HepG2 (cell line): ENCODE measurements around the gene SKIDA1. TPM values are rescaled to one million over a fixed set of nuclear protein-coding genes. Genes with fewer than 3 reads are reported as not detected.

Source experiments
- ARNTL ChIP-seq: sonication (generic); formaldehyde crosslinking; IDR thresholded peaks from 2 replicates; pipeline ENCODE4 v1.4.0; 2020; ENCODE audit warnings: mild to moderate bottlenecking, missing genetic modification reagents
- CBX1 ChIP-seq: IDR thresholded peaks from one replicate; pipeline ENCODE4 v1.6.1; 2016; ENCODE audit warnings: antibody characterized with exemption, low read depth
- CHD2 ChIP-seq: IDR thresholded peaks from 2 replicates; pipeline ENCODE4 v1.6.1; 2011; ENCODE audit warnings: low read depth, low read length, improper control_type of control experiment
- CREM ChIP-seq, 2 experiments: sonication (generic) in 1 of 2; formaldehyde crosslinking in 1 of 2; IDR thresholded peaks; 2 replicates each; pipeline versions ENCODE4 v1.4.0 to v1.6.1; 2016 to 2020; ENCODE audit warnings: antibody characterized with exemption in 1 of 2, mild to moderate bottlenecking in 1 of 2, missing genetic modification reagents in 1 of 2
- HNF4A ChIP-seq: sonication (generic); formaldehyde crosslinking; IDR thresholded peaks from 2 replicates; pipeline ENCODE4 v1.4.0; 2020; ENCODE audit warnings: missing genetic modification reagents
- KAT7 ChIP-seq: IDR thresholded peaks from 2 replicates; pipeline ENCODE4 v1.6.1; 2018; ENCODE audit warnings: borderline replicate concordance, missing compliant biosample characterization
- MTA1 ChIP-seq: sonication (generic); formaldehyde crosslinking; IDR thresholded peaks from 2 replicates; pipeline ENCODE4 v1.4.0; 2020; ENCODE audit warnings: missing genetic modification reagents, mild to moderate bottlenecking, borderline replicate concordance
- NFIB ChIP-seq: sonication (generic); formaldehyde crosslinking; IDR thresholded peaks from 2 replicates; pipeline ENCODE4 v1.9.0; 2021; ENCODE audit warnings: missing genetic modification reagents, mild to moderate bottlenecking, borderline replicate concordance
- PREB ChIP-seq: sonication (generic); formaldehyde crosslinking; IDR thresholded peaks from 2 replicates; pipeline ENCODE4 v1.4.0; 2020; ENCODE audit warnings: missing genetic modification reagents
- SNRNP70 ChIP-seq: fragments of 200-400 bp; formaldehyde crosslinking; IDR thresholded peaks from 2 replicates; pipeline ENCODE4 v1.6.1; 2017; ENCODE audit warnings: mild to moderate bottlenecking, low read depth, low read length, moderate library complexity
- ZKSCAN5 ChIP-seq: sonication (generic); formaldehyde crosslinking; IDR thresholded peaks from 2 replicates; pipeline ENCODE4 v1.5.1; 2020; ENCODE audit warnings: mild to moderate bottlenecking, missing genetic modification reagents
- ZMAT3 ChIP-seq: sonication (generic); formaldehyde crosslinking; conservative IDR thresholded peaks from 2 replicates; pipeline ENCODE4 v1.7.0; 2021; ENCODE audit warnings: missing genetic modification reagents
- ZNF354B ChIP-seq: sonication (generic); formaldehyde crosslinking; IDR thresholded peaks from 2 replicates; pipeline ENCODE4 v1.8.0; 2022; ENCODE audit warnings: mild to moderate bottlenecking, missing genetic modification reagents
- ZNF367 ChIP-seq: sonication (generic); formaldehyde crosslinking; IDR thresholded peaks from 2 replicates; pipeline ENCODE4 v1.4.0; 2020; ENCODE audit warnings: missing genetic modification reagents, borderline replicate concordance
- ZNF629 ChIP-seq: sonication (generic); formaldehyde crosslinking; conservative IDR thresholded peaks from 2 replicates; pipeline ENCODE4 v1.5.0; 2020; ENCODE audit warnings: missing genetic modification reagents
- ZNF652 ChIP-seq: IDR thresholded peaks from 2 replicates; pipeline ENCODE4 v1.6.1; 2016; ENCODE audit warnings: low read depth, borderline replicate concordance
- ZNF766 ChIP-seq: sonication (generic); formaldehyde crosslinking; IDR thresholded peaks from 2 replicates; pipeline ENCODE4 v1.5.0; 2020; ENCODE audit warnings: missing genetic modification reagents, borderline replicate concordance
- ZNF770 ChIP-seq: sonication (generic); formaldehyde crosslinking; IDR thresholded peaks from 2 replicates; pipeline ENCODE4 v1.5.0; 2020; ENCODE audit warnings: mild to moderate bottlenecking, missing genetic modification reagents
- ZNF776 ChIP-seq: sonication (generic); formaldehyde crosslinking; IDR thresholded peaks from 2 replicates; pipeline ENCODE4 v1.4.0; 2020; ENCODE audit warnings: mild to moderate bottlenecking, missing genetic modification reagents
- polyA plus RNA-seq, 8 experiments: library from polyadenylated mRNA; depleted of rRNA in 3 of 8; stranded (reverse) in 7 of 8; unstranded in 1 of 8; fragments of >200 nt; fragmentation: Illumina TruSeq in 4 of 8; extraction: Trizol in 4 of 8; gene quantifications; 2 replicates each; pipeline versions ENCODE4 v1.2.1 to v1.2.3, GENCODE V29; 2011 to 2016; ENCODE audit warnings: low read depth in 4 of 8, missing spikeins in 1 of 8, mixed read lengths in 1 of 8; ENCODE audit not compliant: insufficient read depth in 1 of 8
- total RNA-seq, 5 experiments: library from RNA; depleted of rRNA; stranded (reverse); fragments of >200 nt; fragmentation: Illumina TruSeq; extraction: Trizol; gene quantifications; 2 replicates each; pipeline ENCODE4 v1.2.3, GENCODE V29; 2016; ENCODE audit warnings: low read depth in 1 of 5
- TF ChIP-seq, protein P1 (sequence below): sonication (generic); formaldehyde crosslinking; IDR thresholded peaks from 2 replicates; pipeline ENCODE4 v1.4.0; 2020; ENCODE audit warnings: missing genetic modification reagents
- TF ChIP-seq, protein P2 (sequence below): sonication (generic); formaldehyde crosslinking; IDR thresholded peaks from 2 replicates; pipeline ENCODE4 v1.4.0; 2020; ENCODE audit warnings: missing genetic modification reagents, borderline replicate concordance
- TF ChIP-seq, protein P3 (sequence below): sonication (generic); formaldehyde crosslinking; IDR thresholded peaks from 2 replicates; pipeline ENCODE4 v1.8.0; 2022; ENCODE audit warnings: missing genetic modification reagents, low read depth, mild to moderate bottlenecking, borderline replicate concordance

Gene SKIDA1
- total and polyA plus RNA-seq, 2 of the 13 experiments (the other 11 are each of a cell fraction or from before 2014, with no cell fraction given), result 0.73 to 1.5 TPM

GRCh38 chr10:21505711-21506278 is 19.7 kb downstream of the SKIDA1 start (continued):
- TF ChIP-seq ZNF770 (CRISPR knock-in tag) (peak; percentile 67; the same call in 1 of the 2 replicates), ZKSCAN5 (CRISPR knock-in tag) (peak; percentile 66; the same call in 1 of the 2 replicates), ZNF354B (CRISPR knock-in tag) (peak; percentile 59; the same call in 1 of the 2 replicates), NFIB (CRISPR knock-in tag) (no peak), ZNF766 (CRISPR knock-in tag) (0 out of 2 replicates have a peak, but pooled peaks have one; percentile 64), ZNF629 (peak; percentile 32; the same call in 1 of the 2 replicates), PREB (no peak), SNRNP70 (no peak), KAT7 (peak; percentile 93; the same call in 1 of the 2 replicates), ZNF367 (CRISPR knock-in tag) (no peak), ARNTL (CRISPR knock-in tag) (peak; percentile 81), CREM (IDR thresholded peaks at IDR 0.05) (peak; percentile 91), CREM (CRISPR knock-in tag; IDR thresholded peaks at IDR 0.05) (no peak), ZNF652 (peak; percentile 71; the same call in 1 of the 2 replicates), MTA1 (peak; percentile 97), ZMAT3 (CRISPR knock-in tag) (peak; percentile 86), CHD2 (peak; percentile 67), CBX1 (peak; percentile 85), HNF4A (peak; percentile 100), ZNF776 (CRISPR knock-in tag) (no peak)
- TF ChIP-seq, protein P1, sequence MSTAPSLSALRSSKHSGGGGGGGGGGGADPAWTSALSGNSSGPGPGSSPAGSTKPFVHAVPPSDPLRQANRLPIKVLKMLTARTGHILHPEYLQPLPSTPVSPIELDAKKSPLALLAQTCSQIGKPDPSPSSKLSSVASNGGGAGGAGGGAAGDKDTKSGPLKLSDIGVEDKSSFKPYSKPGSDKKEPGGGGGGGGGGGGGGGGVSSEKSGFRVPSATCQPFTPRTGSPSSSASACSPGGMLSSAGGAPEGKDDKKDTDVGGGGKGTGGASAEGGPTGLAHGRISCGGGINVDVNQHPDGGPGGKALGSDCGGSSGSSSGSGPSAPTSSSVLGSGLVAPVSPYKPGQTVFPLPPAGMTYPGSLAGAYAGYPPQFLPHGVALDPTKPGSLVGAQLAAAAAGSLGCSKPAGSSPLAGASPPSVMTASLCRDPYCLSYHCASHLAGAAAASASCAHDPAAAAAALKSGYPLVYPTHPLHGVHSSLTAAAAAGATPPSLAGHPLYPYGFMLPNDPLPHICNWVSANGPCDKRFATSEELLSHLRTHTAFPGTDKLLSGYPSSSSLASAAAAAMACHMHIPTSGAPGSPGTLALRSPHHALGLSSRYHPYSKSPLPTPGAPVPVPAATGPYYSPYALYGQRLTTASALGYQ (CRISPR knock-in tag), result peak; percentile 94; the same call in 1 of the 2 replicates
- TF ChIP-seq, protein P2, sequence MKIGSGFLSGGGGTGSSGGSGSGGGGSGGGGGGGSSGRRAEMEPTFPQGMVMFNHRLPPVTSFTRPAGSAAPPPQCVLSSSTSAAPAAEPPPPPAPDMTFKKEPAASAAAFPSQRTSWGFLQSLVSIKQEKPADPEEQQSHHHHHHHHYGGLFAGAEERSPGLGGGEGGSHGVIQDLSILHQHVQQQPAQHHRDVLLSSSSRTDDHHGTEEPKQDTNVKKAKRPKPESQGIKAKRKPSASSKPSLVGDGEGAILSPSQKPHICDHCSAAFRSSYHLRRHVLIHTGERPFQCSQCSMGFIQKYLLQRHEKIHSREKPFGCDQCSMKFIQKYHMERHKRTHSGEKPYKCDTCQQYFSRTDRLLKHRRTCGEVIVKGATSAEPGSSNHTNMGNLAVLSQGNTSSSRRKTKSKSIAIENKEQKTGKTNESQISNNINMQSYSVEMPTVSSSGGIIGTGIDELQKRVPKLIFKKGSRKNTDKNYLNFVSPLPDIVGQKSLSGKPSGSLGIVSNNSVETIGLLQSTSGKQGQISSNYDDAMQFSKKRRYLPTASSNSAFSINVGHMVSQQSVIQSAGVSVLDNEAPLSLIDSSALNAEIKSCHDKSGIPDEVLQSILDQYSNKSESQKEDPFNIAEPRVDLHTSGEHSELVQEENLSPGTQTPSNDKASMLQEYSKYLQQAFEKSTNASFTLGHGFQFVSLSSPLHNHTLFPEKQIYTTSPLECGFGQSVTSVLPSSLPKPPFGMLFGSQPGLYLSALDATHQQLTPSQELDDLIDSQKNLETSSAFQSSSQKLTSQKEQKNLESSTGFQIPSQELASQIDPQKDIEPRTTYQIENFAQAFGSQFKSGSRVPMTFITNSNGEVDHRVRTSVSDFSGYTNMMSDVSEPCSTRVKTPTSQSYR (CRISPR knock-in tag), result peak; percentile 100
- TF ChIP-seq, protein P3, sequence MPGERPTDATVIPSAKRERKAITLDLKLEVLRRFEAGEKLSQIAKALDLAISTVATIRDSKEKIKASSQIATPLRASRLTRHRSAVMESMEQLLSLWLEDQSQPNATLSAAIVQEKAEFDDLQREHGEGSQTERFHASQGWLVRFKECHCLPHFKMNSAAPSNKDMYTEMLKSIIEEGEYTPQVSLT (CRISPR knock-in tag), result no peak
